Measurements from ENCODE around the gene NGEF. TPM values are rescaled to one million over a fixed set of nuclear protein-coding genes. Genes with fewer than 3 reads are reported as not detected.

NGEF gene
- polyA plus RNA-seq, 1 donor from 2014 or later = not detected

GRCh38 chr2:233036162-233036838, 23.2 kb upstream of the NGEF start:
- Mint-ChIP-seq H3K36me3 (peaks cover 2% of the 10 kb centered on the region), H3K4me1 (no peaks in the 10 kb centered on the region), H3K27ac (no peak overlapping the region), H3K27me3 (peaks cover 2% of the 10 kb centered on the region), H3K9me3 (no peaks in the 10 kb centered on the region), H3K4me3 (no peak overlapping the region)

GRCh38 chr2:233035426-233036161, 22.5 kb upstream of the NGEF start:
- Mint-ChIP-seq H3K4me3 (no peak overlapping the region), H3K27me3 (peaks cover 2% of the 10 kb centered on the region), H3K4me1 (no peaks in the 10 kb centered on the region), H3K36me3 (no peaks in the 10 kb centered on the region), H3K27ac (no peak overlapping the region), H3K9me3 (no peaks in the 10 kb centered on the region)

- Mint-ChIP-seq H3K4me3 (no peak overlapping the region), H3K36me3 (no peaks in the 10 kb centered on the region), H3K4me1 (peaks cover 0 to 2% (median 0%) of the 10 kb centered on the region in 3 donors), H3K9me3 (no peaks in the 10 kb centered on the region), H3K27me3 (peaks cover 1% of the 10 kb centered on the region), H3K27ac (no peak overlapping the region)
These were observed 21.2 kb upstream of the NGEF start for GRCh38 chr2:233034091-233034882.

GRCh38 chr2:233033672-233034071, 20.6 kb upstream of the NGEF start:
- H3K4me3 Mint-ChIP-seq = no peak overlapping the region
- H3K27me3 Mint-ChIP-seq = peaks cover 1% of the 10 kb centered on the region
- no peak overlapping the region for H3K27ac Mint-ChIP-seq
- no peaks in the 10 kb centered on the region for H3K9me3 Mint-ChIP-seq
- H3K36me3 Mint-ChIP-seq = no peaks in the 10 kb centered on the region
- peaks cover 0 to 6% (median 1%) of the 10 kb centered on the region in 3 donors for H3K4me1 Mint-ChIP-seq

- Mint-ChIP-seq H3K36me3 (no peaks in the 10 kb centered on the region), H3K4me1 (peaks cover 0 to 8% (median 1%) of the 10 kb centered on the region in 3 donors), H3K9me3 (no peaks in the 10 kb centered on the region), H3K4me3 (no peak within 1 kb of the TSS), H3K27ac (no peak within 1 kb of the TSS), H3K27me3 (peaks cover 1% of the 10 kb centered on the region)
These were observed 19.7 kb upstream of the NGEF start, which contains the start of gene NEU2 for GRCh38 chr2:233032551-233033320. TSS of gene NEU2 (plus strand) at chr2:233032672. CDS start at chr2:233032672, 0 bp downstream.

GRCh38 chr2:233031556-233032500, 18.8 kb upstream of the NGEF start:
- Mint-ChIP-seq H3K27ac (no peak overlapping the region), H3K27me3 (peaks cover 1% of the 10 kb centered on the region), H3K36me3 (peaks cover 2% of the 10 kb centered on the region), H3K4me3 (no peak overlapping the region), H3K9me3 (no peaks in the 10 kb centered on the region), H3K4me1 (peaks cover 0 to 8% (median 1%) of the 10 kb centered on the region in 3 donors)

GRCh38 chr2:233029321-233029720, 16.3 kb upstream of the NGEF start:
- Mint-ChIP-seq H3K27me3 (peaks cover 1% of the 10 kb centered on the region), H3K9me3 (no peaks in the 10 kb centered on the region), H3K36me3 (peaks cover 2% of the 10 kb centered on the region), H3K27ac (no peak overlapping the region), H3K4me3 (no peak overlapping the region), H3K4me1 (peaks cover 0 to 8% (median 1%) of the 10 kb centered on the region in 3 donors)

- H3K27ac Mint-ChIP-seq = no peak overlapping the region
- no peak overlapping the region for H3K4me3 Mint-ChIP-seq
- H3K27me3 Mint-ChIP-seq = no peaks in the 10 kb centered on the region
- peaks cover 0 to 8% (median 1%) of the 10 kb centered on the region in 3 donors for H3K4me1 Mint-ChIP-seq
- no peaks in the 10 kb centered on the region for H3K9me3 Mint-ChIP-seq
- peaks cover 2% of the 10 kb centered on the region for H3K36me3 Mint-ChIP-seq
These were observed 13.2 kb upstream of the NGEF start for GRCh38 chr2:233026198-233026813.

- H3K4me1 Mint-ChIP-seq = peaks cover 0 to 8% (median 1%) of the 10 kb centered on the region in 3 donors
- H3K36me3 Mint-ChIP-seq = peaks cover 2% of the 10 kb centered on the region
- H3K27me3 Mint-ChIP-seq = no peaks in the 10 kb centered on the region
- no peak overlapping the region for H3K4me3 Mint-ChIP-seq
- H3K27ac Mint-ChIP-seq = no peak overlapping the region
- H3K9me3 Mint-ChIP-seq = no peaks in the 10 kb centered on the region
These were observed 12.7 kb upstream of the NGEF start for GRCh38 chr2:233025706-233026105.

GRCh38 chr2:233023761-233024410, 10.8 kb upstream of the NGEF start:
- no peaks in the 10 kb centered on the region for H3K27me3 Mint-ChIP-seq
- H3K27ac Mint-ChIP-seq = no peak overlapping the region
- H3K9me3 Mint-ChIP-seq = no peaks in the 10 kb centered on the region
- H3K36me3 Mint-ChIP-seq = peaks cover 2% of the 10 kb centered on the region
- no peak overlapping the region for H3K4me3 Mint-ChIP-seq
- peaks cover 0 to 4% (median 1%) of the 10 kb centered on the region in 3 donors for H3K4me1 Mint-ChIP-seq

GRCh38 chr2:233023007-233023760, 10.1 kb upstream of the NGEF start:
- H3K4me3 Mint-ChIP-seq = no peak overlapping the region
- peaks cover 0 to 2% (median 0%) of the 10 kb centered on the region in 3 donors for H3K4me1 Mint-ChIP-seq
- H3K9me3 Mint-ChIP-seq = no peaks in the 10 kb centered on the region
- H3K27ac Mint-ChIP-seq = no peak overlapping the region
- no peaks in the 10 kb centered on the region for H3K27me3 Mint-ChIP-seq
- H3K36me3 Mint-ChIP-seq = peaks cover 2% of the 10 kb centered on the region

GRCh38 chr2:233022561-233022960, 9.5 kb upstream of the NGEF start:
- H3K27me3 Mint-ChIP-seq = no peaks in the 10 kb centered on the region
- H3K4me3 Mint-ChIP-seq = no peak overlapping the region
- H3K4me1 Mint-ChIP-seq = no peaks in the 10 kb centered on the region
- H3K27ac Mint-ChIP-seq = no peak overlapping the region
- H3K36me3 Mint-ChIP-seq = peaks cover 2% of the 10 kb centered on the region
- H3K9me3 Mint-ChIP-seq = peaks cover 0 to under 1% (median 0%) of the 10 kb centered on the region in 3 donors

Measured in IgD-negative memory B cell (primary cell).